Activated T-cell treated with anti-CD3 and anti-CD28 coated beads, Interleukin-2, amount 50 U/mL, for 1 hour (primary cell): ENCODE measurements around the gene SHMT2.

Experiments used
- DNase-seq: peaks from one replicate; pipeline ENCODE4 v3.0.0-alpha.2; 2020

The SHMT2 gene

GRCh38 chr12:57229046-57229633 is 371 bp upstream of the SHMT2 start:
- no peak for DNase-seq

- no peak for DNase-seq
These were observed 1.1 kb downstream of the SHMT2 start for GRCh38 chr12:57230381-57231155.

- no peak for DNase-seq
These were observed 1.9 kb downstream of the SHMT2 start for GRCh38 chr12:57231276-57232021.

- no peak for DNase-seq
These were observed 2.7 kb downstream of the SHMT2 start for GRCh38 chr12:57232156-57232756.

- no peak for DNase-seq
These were observed 4.1 kb downstream of the SHMT2 start for GRCh38 chr12:57233357-57234232.

GRCh38 chr12:57234233-57234570 is 4.7 kb downstream of the SHMT2 start:
- DNase-seq, result no peak

GRCh38 chr12:57234571-57235016 is 5.1 kb downstream of the SHMT2 start:
- no peak for DNase-seq

- DNase-seq, result no peak
These were observed 5.7 kb downstream of the SHMT2 start for GRCh38 chr12:57235017-57235727.

- DNase-seq, result no peak
These were observed 6.2 kb downstream of the SHMT2 start for GRCh38 chr12:57235728-57236131.

GRCh38 chr12:57236201-57236924 is 6.9 kb downstream of the SHMT2 start:
- no peak for DNase-seq

GRCh38 chr12:57236925-57237595 is 7.5 kb downstream of the SHMT2 start:
- DNase-seq, result no peak

- no peak for DNase-seq
These were observed 8.1 kb downstream of the SHMT2 start for GRCh38 chr12:57237596-57237931.

- peak; percentile 49 for DNase-seq
These were observed 8.7 kb downstream of the SHMT2 start for GRCh38 chr12:57237932-57238853.

- DNase-seq, result peak; percentile 92
These were observed 9.5 kb downstream of the SHMT2 start for GRCh38 chr12:57238854-57239554.

- no peak for DNase-seq
These were observed 10.1 kb downstream of the SHMT2 start for GRCh38 chr12:57239587-57240065.

GRCh38 chr12:57240066-57240921 is 10.8 kb downstream of the SHMT2 start:
- peak; percentile 76 for DNase-seq

- DNase-seq, result peak; percentile 45
These were observed 11.5 kb downstream of the SHMT2 start for GRCh38 chr12:57240926-57241401.
